Fibroblast of skin of right quadriceps (primary cell): Measurements from ENCODE around the gene NME3.

Experiments
- DNase-seq: peaks from one replicate; pipeline ENCODE4 v3.0.0-alpha.2; 2013

The NME3 gene

GRCh38 chr16:1792836-1793577, 21.7 kb upstream of the NME3 start:
- no peak for DNase-seq

GRCh38 chr16:1791943-1792812, 20.8 kb upstream of the NME3 start:
- DNase-seq = no peak

- no peak for DNase-seq
Measured at GRCh38 chr16:1791256-1791942, 20.1 kb upstream of the NME3 start.

GRCh38 chr16:1790611-1791255, 19.4 kb upstream of the NME3 start:
- DNase-seq = no peak

- DNase-seq = no peak
Measured at GRCh38 chr16:1790261-1790610, 18.9 kb upstream of the NME3 start.

- DNase-seq = no peak
Measured at GRCh38 chr16:1789643-1790045, 18.3 kb upstream of the NME3 start.

- no peak for DNase-seq
Measured at GRCh38 chr16:1788708-1789100, 17.4 kb upstream of the NME3 start.

GRCh38 chr16:1788095-1788707, 16.9 kb upstream of the NME3 start:
- DNase-seq = no peak

GRCh38 chr16:1787322-1788094, 16.2 kb upstream of the NME3 start:
- DNase-seq = no peak

- no peak for DNase-seq
Measured at GRCh38 chr16:1787056-1787321, 15.6 kb upstream of the NME3 start.

GRCh38 chr16:1786242-1787055, 15.1 kb upstream of the NME3 start:
- DNase-seq = no peak

GRCh38 chr16:1785846-1786170, 14.5 kb upstream of the NME3 start:
- no peak for DNase-seq

GRCh38 chr16:1784977-1785845, 13.9 kb upstream of the NME3 start:
- no peak for DNase-seq

GRCh38 chr16:1782408-1783264, 11.3 kb upstream of the NME3 start, which contains the start of the genes NUBP2 and SPSB3:
Gene NUBP2 (plus strand): TSS chr16:1782960. CDS start chr16:1783021, 61 bp downstream.
Gene SPSB3 (minus strand): TSS chr16:1782571. CDS start chr16:1781483, 1,088 bp downstream.
- DNase-seq = peak; percentile 100

- no peak for DNase-seq
Measured at GRCh38 chr16:1781758-1782407, 10.5 kb upstream of the NME3 start.

- no peak for DNase-seq
Measured at GRCh38 chr16:1781254-1781653, 9.9 kb upstream of the NME3 start.

GRCh38 chr16:1780677-1781072, 9.3 kb upstream of the NME3 start:
- DNase-seq = no peak
